Fibroblast of the aortic adventitia (primary cell): ENCODE results near the gene CCDC137. TPM values are rescaled to one million over a fixed set of nuclear protein-coding genes. Genes with fewer than 3 reads are reported as not detected.
"Not testable (repeated sequence)": the region's sequence is repeated elsewhere in the genome, so short reads cannot be mapped to it uniquely, and the experiment has no call there.

Experiments used
- DNase-seq: peaks from one replicate; pipeline ENCODE4 v3.0.0-alpha.2; 2010; ENCODE audit warnings: low read depth
- H3K4me3 ChIP-seq: 2 replicates; pipeline ENCODE4 v1.5.1; 2011; ENCODE audit warnings: low read depth, mild to moderate bottlenecking, control low read depth, low read length, moderate library complexity
- CTCF ChIP-seq: IDR thresholded peaks from 2 replicates; pipeline ENCODE4 v1.5.1; 2011; ENCODE audit warnings: mild to moderate bottlenecking, low read length, control low read depth, inconsistent platforms; ENCODE audit not compliant: insufficient read depth
- total RNA-seq: library from RNA; depleted of rRNA; stranded (reverse); fragments of >200 nt; gene quantifications from 2 replicates; pipeline ENCODE4 v1.2.3, GENCODE V29; 2012; ENCODE audit warnings: low replicate concordance

The CCDC137 gene
- total RNA-seq: 7.0 and 12.0 TPM in 2 replicates

- DNase-seq: peak; percentile 95
- peak within 1 kb of the TSS; percentile 90 for H3K4me3 ChIP-seq
- TF ChIP-seq CTCF: no peak
Observed at GRCh38 chr17:81666342-81667191, at the start of gene CCDC137, which contains the start of gene OXLD1. CCDC137 (plus strand) TSS chr17:81666737; CDS start chr17:81666767, 30 bp downstream. OXLD1 (minus strand) TSS chr17:81666605; CDS start chr17:81666577, 28 bp downstream.

- H3K4me3 ChIP-seq: no peak overlapping the region
- no peak for TF ChIP-seq CTCF
- no peak for DNase-seq
Observed at GRCh38 chr17:81616877-81617276, 49.7 kb upstream of the CCDC137 start.

- not testable (repeated sequence) for H3K4me3 ChIP-seq, DNase-seq
Observed at GRCh38 chr17:81618307-81618706, 48.2 kb upstream of the CCDC137 start.

GRCh38 chr17:81621494-81622130 is 44.9 kb upstream of the CCDC137 start:
- H3K4me3 ChIP-seq: no peak overlapping the region
- TF ChIP-seq CTCF: no peak
- no peak for DNase-seq

- TF ChIP-seq CTCF: no peak
- no peak overlapping the region for H3K4me3 ChIP-seq
- DNase-seq: no peak
Observed at GRCh38 chr17:81630274-81630673, 36.3 kb upstream of the CCDC137 start.

GRCh38 chr17:81631482-81631881 is 35.1 kb upstream of the CCDC137 start:
- no peak overlapping the region for H3K4me3 ChIP-seq
- no peak for DNase-seq
- no peak for TF ChIP-seq CTCF

GRCh38 chr17:81635431-81635830 is 31.1 kb upstream of the CCDC137 start:
- TF ChIP-seq CTCF: no peak
- H3K4me3 ChIP-seq: peak overlapping the region; percentile 91
- DNase-seq: no peak
